ENCODE results near the gene CBFB.
"Not testable (repeated sequence)": the region's sequence is repeated elsewhere in the genome, so short reads cannot be mapped to it uniquely, and the experiment has no call there.

CBFB gene

GRCh38 chr16:67122799-67123198 lies 93.8 kb downstream of the CBFB start:
- H3K27me3 ChIP-seq (ENCODE audit: control insufficient read depth, insufficient read depth, low read length); H3K36me3 ChIP-seq (ENCODE audit: control insufficient read depth, insufficient read depth, low read length); H3K4me3 ChIP-seq (ENCODE audit: low read depth, low read length); H3K9me3 ChIP-seq (ENCODE audit: control insufficient read depth, insufficient read depth, low read length); H3K4me1 ChIP-seq (ENCODE audit: control insufficient read depth, insufficient read depth, low read length); H3K9ac ChIP-seq (ENCODE audit: low read depth, low read length): not testable (repeated sequence)

GRCh38 chr16:67128417-67128816 lies 99.5 kb downstream of the CBFB start:
- no peaks in the 10 kb centered on the region for H3K27me3 ChIP-seq (ENCODE audit: control insufficient read depth, insufficient read depth, low read length)
- peaks cover 9% of the 10 kb centered on the region for H3K36me3 ChIP-seq (ENCODE audit: control insufficient read depth, insufficient read depth, low read length)
- H3K9me3 ChIP-seq (ENCODE audit: control insufficient read depth, insufficient read depth, low read length): no peaks in the 10 kb centered on the region
- no peaks in the 10 kb centered on the region for H3K4me1 ChIP-seq (ENCODE audit: control insufficient read depth, insufficient read depth, low read length)
- H3K9ac ChIP-seq (ENCODE audit: low read depth, low read length): no peak overlapping the region
- H3K4me3 ChIP-seq (ENCODE audit: low read depth, low read length): no peak overlapping the region

- peaks cover 9% of the 10 kb centered on the region for H3K36me3 ChIP-seq (ENCODE audit: control insufficient read depth, insufficient read depth, low read length)
- no peaks in the 10 kb centered on the region for H3K27me3 ChIP-seq (ENCODE audit: control insufficient read depth, insufficient read depth, low read length)
- no peaks in the 10 kb centered on the region for H3K4me1 ChIP-seq (ENCODE audit: control insufficient read depth, insufficient read depth, low read length)
Measured at GRCh38 chr16:67128887-67129286, 99.9 kb downstream of the CBFB start.

GRCh38 chr16:67129422-67129821 lies 100.5 kb downstream of the CBFB start:
- H3K9ac ChIP-seq (ENCODE audit: low read depth, low read length): no peak overlapping the region
- H3K4me3 ChIP-seq (ENCODE audit: low read depth, low read length): no peak overlapping the region
- H3K27me3 ChIP-seq (ENCODE audit: control insufficient read depth, insufficient read depth, low read length): no peaks in the 10 kb centered on the region
- H3K9me3 ChIP-seq (ENCODE audit: control insufficient read depth, insufficient read depth, low read length): no peaks in the 10 kb centered on the region
- H3K36me3 ChIP-seq (ENCODE audit: control insufficient read depth, insufficient read depth, low read length): peaks cover 14% of the 10 kb centered on the region
- no peaks in the 10 kb centered on the region for H3K4me1 ChIP-seq (ENCODE audit: control insufficient read depth, insufficient read depth, low read length)

More at GRCh38 chr16:67128887-67129286, 99.9 kb downstream of the CBFB start:
- Histone ChIP-seq H3K9me3 (ENCODE audit: control insufficient read depth, insufficient read depth, low read length) (no peaks in the 10 kb centered on the region), H3K4me3 (ENCODE audit: low read depth, low read length) (no peak overlapping the region), H3K9ac (ENCODE audit: low read depth, low read length) (no peak overlapping the region)

GRCh38 chr16:67137605-67138004 lies 108.7 kb downstream of the CBFB start:
- no peaks in the 10 kb centered on the region for H3K4me1 ChIP-seq (ENCODE audit: control insufficient read depth, insufficient read depth, low read length)
- H3K36me3 ChIP-seq (ENCODE audit: control insufficient read depth, insufficient read depth, low read length): peaks cover 39% of the 10 kb centered on the region
- H3K4me3 ChIP-seq (ENCODE audit: low read depth, low read length): no peak overlapping the region
- H3K9me3 ChIP-seq (ENCODE audit: control insufficient read depth, insufficient read depth, low read length): no peaks in the 10 kb centered on the region
- no peak overlapping the region for H3K9ac ChIP-seq (ENCODE audit: low read depth, low read length)
- no peaks in the 10 kb centered on the region for H3K27me3 ChIP-seq (ENCODE audit: control insufficient read depth, insufficient read depth, low read length)

- Histone ChIP-seq H3K4me1 (ENCODE audit: control insufficient read depth, insufficient read depth, low read length) (no peaks in the 10 kb centered on the region), H3K36me3 (ENCODE audit: control insufficient read depth, insufficient read depth, low read length) (peaks cover 52% of the 10 kb centered on the region), H3K9ac (ENCODE audit: low read depth, low read length) (no peak overlapping the region), H3K9me3 (ENCODE audit: control insufficient read depth, insufficient read depth, low read length) (no peaks in the 10 kb centered on the region), H3K4me3 (ENCODE audit: low read depth, low read length) (no peak overlapping the region), H3K27me3 (ENCODE audit: control insufficient read depth, insufficient read depth, low read length) (no peaks in the 10 kb centered on the region)
Measured at GRCh38 chr16:67141391-67141790, 112.4 kb downstream of the CBFB start.

GRCh38 chr16:67142342-67142741 lies 113.4 kb downstream of the CBFB start:
- H3K9ac ChIP-seq (ENCODE audit: low read depth, low read length): no peak overlapping the region
- H3K27me3 ChIP-seq (ENCODE audit: control insufficient read depth, insufficient read depth, low read length): no peaks in the 10 kb centered on the region
- H3K36me3 ChIP-seq (ENCODE audit: control insufficient read depth, insufficient read depth, low read length): peaks cover 59% of the 10 kb centered on the region
- H3K4me3 ChIP-seq (ENCODE audit: low read depth, low read length): no peak overlapping the region
- H3K9me3 ChIP-seq (ENCODE audit: control insufficient read depth, insufficient read depth, low read length): no peaks in the 10 kb centered on the region
- H3K4me1 ChIP-seq (ENCODE audit: control insufficient read depth, insufficient read depth, low read length): no peaks in the 10 kb centered on the region

GRCh38 chr16:67144943-67145342 lies 116.0 kb downstream of the CBFB start:
- Histone ChIP-seq H3K9ac (ENCODE audit: low read depth, low read length) (no peak overlapping the region), H3K27me3 (ENCODE audit: control insufficient read depth, insufficient read depth, low read length) (no peaks in the 10 kb centered on the region), H3K4me3 (ENCODE audit: low read depth, low read length) (no peak overlapping the region), H3K9me3 (ENCODE audit: control insufficient read depth, insufficient read depth, low read length) (no peaks in the 10 kb centered on the region), H3K4me1 (ENCODE audit: control insufficient read depth, insufficient read depth, low read length) (no peaks in the 10 kb centered on the region), H3K36me3 (ENCODE audit: control insufficient read depth, insufficient read depth, low read length) (peaks cover 67% of the 10 kb centered on the region)

- Histone ChIP-seq H3K9ac (ENCODE audit: low read depth, low read length) (no peak overlapping the region), H3K4me3 (ENCODE audit: low read depth, low read length) (no peak overlapping the region), H3K9me3 (ENCODE audit: control insufficient read depth, insufficient read depth, low read length) (no peaks in the 10 kb centered on the region), H3K27me3 (ENCODE audit: control insufficient read depth, insufficient read depth, low read length) (no peaks in the 10 kb centered on the region), H3K4me1 (ENCODE audit: control insufficient read depth, insufficient read depth, low read length) (no peaks in the 10 kb centered on the region), H3K36me3 (ENCODE audit: control insufficient read depth, insufficient read depth, low read length) (peaks cover 63% of the 10 kb centered on the region)
Measured at GRCh38 chr16:67145746-67146145, 116.8 kb downstream of the CBFB start.

- Histone ChIP-seq H3K4me1 (ENCODE audit: control insufficient read depth, insufficient read depth, low read length) (no peaks in the 10 kb centered on the region), H3K9ac (ENCODE audit: low read depth, low read length) (no peak overlapping the region), H3K4me3 (ENCODE audit: low read depth, low read length) (no peak overlapping the region), H3K36me3 (ENCODE audit: control insufficient read depth, insufficient read depth, low read length) (peaks cover 56% of the 10 kb centered on the region), H3K9me3 (ENCODE audit: control insufficient read depth, insufficient read depth, low read length) (no peaks in the 10 kb centered on the region), H3K27me3 (ENCODE audit: control insufficient read depth, insufficient read depth, low read length) (peaks cover 7% of the 10 kb centered on the region)
Measured at GRCh38 chr16:67146523-67147357, 117.8 kb downstream of the CBFB start.

GRCh38 chr16:67147437-67148140 lies 118.6 kb downstream of the CBFB start:
- Histone ChIP-seq H3K9me3 (ENCODE audit: control insufficient read depth, insufficient read depth, low read length) (no peaks in the 10 kb centered on the region), H3K36me3 (ENCODE audit: control insufficient read depth, insufficient read depth, low read length) (peaks cover 53% of the 10 kb centered on the region), H3K4me1 (ENCODE audit: control insufficient read depth, insufficient read depth, low read length) (no peaks in the 10 kb centered on the region)

GRCh38 chr16:67148221-67148620 lies 119.3 kb downstream of the CBFB start:
- no peaks in the 10 kb centered on the region for H3K4me1 ChIP-seq (ENCODE audit: control insufficient read depth, insufficient read depth, low read length)
- H3K4me3 ChIP-seq (ENCODE audit: low read depth, low read length): no peak overlapping the region
- no peaks in the 10 kb centered on the region for H3K9me3 ChIP-seq (ENCODE audit: control insufficient read depth, insufficient read depth, low read length)
- H3K36me3 ChIP-seq (ENCODE audit: control insufficient read depth, insufficient read depth, low read length): peaks cover 46% of the 10 kb centered on the region
- H3K27me3 ChIP-seq (ENCODE audit: control insufficient read depth, insufficient read depth, low read length): peaks cover 22% of the 10 kb centered on the region
- H3K9ac ChIP-seq (ENCODE audit: low read depth, low read length): no peak overlapping the region

More at GRCh38 chr16:67147437-67148140, 118.6 kb downstream of the CBFB start:
- Histone ChIP-seq H3K27me3 (ENCODE audit: control insufficient read depth, insufficient read depth, low read length) (peaks cover 15% of the 10 kb centered on the region), H3K9ac (ENCODE audit: low read depth, low read length) (no peak overlapping the region), H3K4me3 (ENCODE audit: low read depth, low read length) (no peak overlapping the region)

Data from iPS-15b (cell line).